Neural progenitor cell (in vitro differentiated cells): ENCODE measurements around the gene CUBN.

Experiments
- CTCF ChIP-seq: fragments of 200-600 bp; sonication (generic); IDR thresholded peaks from 2 replicates; pipeline ENCODE4 v1.5.1; 2017; ENCODE audit warnings: antibody characterized with exemption, mild to moderate bottlenecking
- EZH2 ChIP-seq: fragments of 200-600 bp; sonication (generic); IDR thresholded peaks from 2 replicates; pipeline ENCODE4 v1.6.1; 2017; ENCODE audit warnings: antibody characterized with exemption, mild to moderate bottlenecking, moderate library complexity
- EZH2phosphoT487 ChIP-seq: fragments of 200-600 bp; sonication (generic); IDR thresholded peaks from 2 replicates; pipeline ENCODE4 v1.6.1; 2017; ENCODE audit warnings: antibody characterized with exemption

GRCh38 chr10:17068953-17069352 is 60.7 kb downstream of the CUBN start:
- TF ChIP-seq CTCF (no peak), EZH2 (no peak), EZH2phosphoT487 (no peak)
